Calu3 (cell line): ENCODE measurements around the gene CNTN5. TPM values are rescaled to one million over a fixed set of nuclear protein-coding genes. Genes with fewer than 3 reads are reported as not detected.

Experiments used
- BruUV-seq: library from RNA; stranded (reverse); fragments of 400-500 nt; replicated peaks from 2 replicates; lab custom pipeline; 2021; lab: Mats Ljungman, UMichigan
- CTCF ChIA-PET: fragments of 300-600 bp; sonication (Branson Sonifier 250); formaldehyde crosslinking; loops from one replicate; lab custom pipeline; 2022; ENCODE audit warnings: antibody characterized with exemption; lab: Charles Lee
- DNase-seq: peaks from one replicate; pipeline ENCODE4 v3.0.0; 2022
- H3K27ac Mint-ChIP-seq: one replicate; pipeline ENCODE4 v1.8.0; 2022; ENCODE audit warnings: mixed read lengths; ENCODE audit not compliant: unreplicated experiment
- H3K27me3 Mint-ChIP-seq: one replicate; pipeline ENCODE4 v1.8.0; 2022; ENCODE audit warnings: mixed read lengths; ENCODE audit not compliant: unreplicated experiment
- H3K36me3 Mint-ChIP-seq: one replicate; pipeline ENCODE4 v1.8.0; 2022; ENCODE audit warnings: mild to moderate bottlenecking, moderate library complexity, mixed read lengths; ENCODE audit not compliant: insufficient read depth, unreplicated experiment
- H3K4me1 Mint-ChIP-seq: one replicate; pipeline ENCODE4 v1.8.0; 2022; ENCODE audit warnings: mild to moderate bottlenecking, low read depth, mixed read lengths; ENCODE audit not compliant: unreplicated experiment
- H3K4me3 Mint-ChIP-seq: one replicate; pipeline ENCODE4 v1.8.0; 2022; ENCODE audit warnings: mild to moderate bottlenecking, low read depth, moderate library complexity, mixed read lengths; ENCODE audit not compliant: unreplicated experiment
- H3K9me3 Mint-ChIP-seq: one replicate; pipeline ENCODE4 v1.8.0; 2022; ENCODE audit warnings: low read depth, mixed read lengths; ENCODE audit not compliant: unreplicated experiment
- intact Hi-C: fragments of 100-400 bp; cut with micrococcal nuclease; formaldehyde crosslinking; loops from one replicate; pipeline ENCODE4 v1.10.0; 2022; ENCODE audit not compliant: unreplicated experiment
- total RNA-seq: library from RNA; stranded (reverse); gene quantifications from 2 replicates; pipeline ENCODE4 v1.2.3, GENCODE V29; 2022
- TF ChIP-seq, protein P1 (sequence below): fragments of 200-600 bp; IDR thresholded peaks from one replicate; pipeline ENCODE4 v1.8.0; 2022; ENCODE audit warnings: antibody characterized with exemption; ENCODE audit not compliant: unreplicated experiment

The CNTN5 gene
- total RNA-seq, 1 experiment from 2014 or later, result not detected

DNA sequence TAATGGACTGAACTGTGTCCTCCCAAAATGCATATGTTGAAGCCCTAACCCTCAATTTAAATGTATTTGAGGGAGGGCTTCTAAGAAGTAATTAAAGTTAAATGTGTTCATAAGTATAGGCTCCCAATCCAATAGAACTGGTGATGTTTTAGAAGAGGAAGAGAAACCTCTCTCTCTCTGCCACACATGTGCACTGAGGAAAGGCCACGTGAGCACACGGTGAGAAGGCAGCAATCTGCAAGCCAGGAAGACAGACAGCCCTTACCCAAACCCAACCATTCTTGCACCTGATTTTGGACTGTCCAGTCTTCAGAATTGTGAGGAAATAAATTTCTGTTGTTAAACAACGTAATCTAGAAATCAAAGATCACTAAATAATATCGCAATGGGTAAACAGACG, 1164.8 kb downstream of the CNTN5 start:
- Mint-ChIP-seq H3K27ac (no peak overlapping the region), H3K4me1 (no peaks in the 10 kb centered on the region), H3K9me3 (peaks cover 4% of the 10 kb centered on the region), H3K27me3 (no peaks in the 10 kb centered on the region), H3K36me3 (no peaks in the 10 kb centered on the region), H3K4me3 (no peak overlapping the region)
- TF ChIP-seq, protein P1, sequence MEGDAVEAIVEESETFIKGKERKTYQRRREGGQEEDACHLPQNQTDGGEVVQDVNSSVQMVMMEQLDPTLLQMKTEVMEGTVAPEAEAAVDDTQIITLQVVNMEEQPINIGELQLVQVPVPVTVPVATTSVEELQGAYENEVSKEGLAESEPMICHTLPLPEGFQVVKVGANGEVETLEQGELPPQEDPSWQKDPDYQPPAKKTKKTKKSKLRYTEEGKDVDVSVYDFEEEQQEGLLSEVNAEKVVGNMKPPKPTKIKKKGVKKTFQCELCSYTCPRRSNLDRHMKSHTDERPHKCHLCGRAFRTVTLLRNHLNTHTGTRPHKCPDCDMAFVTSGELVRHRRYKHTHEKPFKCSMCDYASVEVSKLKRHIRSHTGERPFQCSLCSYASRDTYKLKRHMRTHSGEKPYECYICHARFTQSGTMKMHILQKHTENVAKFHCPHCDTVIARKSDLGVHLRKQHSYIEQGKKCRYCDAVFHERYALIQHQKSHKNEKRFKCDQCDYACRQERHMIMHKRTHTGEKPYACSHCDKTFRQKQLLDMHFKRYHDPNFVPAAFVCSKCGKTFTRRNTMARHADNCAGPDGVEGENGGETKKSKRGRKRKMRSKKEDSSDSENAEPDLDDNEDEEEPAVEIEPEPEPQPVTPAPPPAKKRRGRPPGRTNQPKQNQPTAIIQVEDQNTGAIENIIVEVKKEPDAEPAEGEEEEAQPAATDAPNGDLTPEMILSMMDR, result no peak
- CTCF ChIA-PET, result no interaction called here
- no TSS peak for BruUV-seq
- no peak for DNase-seq
- intact Hi-C loops, result no loop called here

DNA sequence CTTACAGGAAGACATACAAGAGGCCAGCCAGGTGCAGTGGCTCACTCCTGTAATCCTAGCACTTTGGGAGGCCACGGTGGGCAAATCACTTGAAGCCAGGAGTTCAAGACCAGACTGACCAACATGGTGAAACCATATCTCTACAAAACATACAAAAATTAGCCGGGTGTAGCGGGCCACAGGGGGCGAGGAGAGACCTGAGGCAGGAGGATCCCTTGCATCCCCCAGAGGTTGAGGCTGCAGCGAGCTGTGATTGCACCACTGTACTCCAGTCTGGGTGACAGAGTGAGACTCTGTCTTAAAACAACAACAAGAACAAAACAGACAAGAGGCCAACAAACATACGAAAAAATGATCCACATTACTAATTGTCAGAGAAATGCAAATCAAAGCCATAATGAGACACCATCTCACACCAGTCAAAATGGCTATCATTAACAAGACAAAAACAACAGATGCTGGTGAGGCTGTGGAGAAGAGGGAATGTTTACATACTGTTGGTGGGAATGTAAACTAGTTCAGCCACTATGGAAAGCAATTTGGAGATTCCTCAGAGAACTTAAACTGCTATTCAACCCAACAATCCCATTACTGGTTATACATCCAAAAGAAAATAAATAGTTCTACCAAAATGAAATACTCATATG, 1167.5 kb downstream of the CNTN5 start:
- BruUV-seq, result no TSS peak
- no peak overlapping the region for H3K4me3 Mint-ChIP-seq
- CTCF ChIA-PET, result no interaction called here

DNA sequence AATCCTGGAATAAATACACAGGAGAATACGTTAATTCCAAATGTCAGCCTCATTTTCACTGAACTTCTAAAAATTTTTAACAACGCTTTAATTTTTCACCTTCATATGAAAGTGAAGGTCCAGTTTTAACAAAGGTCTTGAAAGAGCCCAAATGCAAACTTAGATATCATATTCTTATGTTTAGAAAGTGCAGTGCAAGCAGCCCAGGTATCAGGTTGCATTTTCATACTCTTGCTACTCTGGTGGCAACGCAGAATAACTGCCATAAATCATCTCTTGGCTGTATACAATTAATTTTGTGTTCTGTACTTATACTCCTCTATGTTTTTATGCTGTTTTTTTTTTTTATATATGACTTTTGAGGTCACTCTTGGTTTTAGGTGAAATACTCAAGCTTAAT, 1169.6 kb downstream of the CNTN5 start:
- H3K4me1 Mint-ChIP-seq, result no peaks in the 10 kb centered on the region
- CTCF ChIA-PET, result no interaction called here
- no peak overlapping the region for H3K27ac Mint-ChIP-seq
- H3K27me3 Mint-ChIP-seq, result no peaks in the 10 kb centered on the region
- no peaks in the 10 kb centered on the region for H3K36me3 Mint-ChIP-seq
- H3K4me3 Mint-ChIP-seq, result no peak overlapping the region
- TF ChIP-seq, protein P1, result no peak
- no peak for DNase-seq
- H3K9me3 Mint-ChIP-seq, result no peaks in the 10 kb centered on the region
- no TSS peak for BruUV-seq
- intact Hi-C loops, result no loop called here

More for the DNA sequence above, 1167.5 kb downstream of the CNTN5 start:
- intact Hi-C loops, result no loop called here
- TF ChIP-seq, protein P1, result no peak
- no peaks in the 10 kb centered on the region for H3K4me1 Mint-ChIP-seq
- no peaks in the 10 kb centered on the region for H3K36me3 Mint-ChIP-seq
- no peaks in the 10 kb centered on the region for H3K27me3 Mint-ChIP-seq
- no peak overlapping the region for H3K27ac Mint-ChIP-seq
- H3K9me3 Mint-ChIP-seq, result peaks cover 4% of the 10 kb centered on the region
- no peak for DNase-seq

DNA sequence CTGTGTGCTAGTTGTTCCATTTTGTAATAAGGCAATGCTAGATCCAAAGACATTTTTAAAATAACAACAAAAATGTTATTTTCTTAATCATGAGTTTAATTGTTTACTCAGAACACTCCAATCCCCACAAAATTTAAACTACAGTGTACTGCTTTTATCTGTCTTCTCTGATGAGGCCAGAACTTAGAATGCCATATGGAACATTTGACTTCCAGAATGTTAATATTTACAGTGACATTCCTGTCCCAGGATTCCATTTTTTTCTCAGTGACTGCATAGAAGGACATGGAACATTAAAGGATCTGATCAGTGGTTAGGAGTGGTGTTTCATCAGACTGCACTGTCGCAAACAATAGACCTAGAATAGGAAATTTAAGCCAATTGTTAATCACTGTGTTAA, 1171.4 kb downstream of the CNTN5 start:
- TF ChIP-seq, protein P1, result no peak
- no peak for DNase-seq
- intact Hi-C loops, result no loop called here
- H3K27me3 Mint-ChIP-seq, result no peaks in the 10 kb centered on the region
- H3K27ac Mint-ChIP-seq, result no peak overlapping the region
- CTCF ChIA-PET, result interaction anchor here (0.6 kb wide), 1 partner anchor 16 kb away, joined by 3 read pairs; no protein-coding TSS in a partner anchor
- no peaks in the 10 kb centered on the region for H3K4me1 Mint-ChIP-seq
- H3K9me3 Mint-ChIP-seq, result no peaks in the 10 kb centered on the region
- no TSS peak for BruUV-seq
- H3K36me3 Mint-ChIP-seq, result no peaks in the 10 kb centered on the region
- H3K4me3 Mint-ChIP-seq, result no peak overlapping the region
